HG02852 (cell line): Measurements from ENCODE around the gene PAQR3.
"Not testable (repeated sequence)": the region's sequence is repeated elsewhere in the genome, so short reads cannot be mapped to it uniquely, and the experiment has no call there.

ENCODE experiments used
- ATAC-seq: cut with Tn5 transposase; IDR thresholded peaks from one replicate; pipeline ENCODE4 v1.9.1; 2021; ENCODE audit warnings: mild to moderate bottlenecking, moderate library complexity; ENCODE audit not compliant: unreplicated experiment

PAQR3 gene

DNA sequence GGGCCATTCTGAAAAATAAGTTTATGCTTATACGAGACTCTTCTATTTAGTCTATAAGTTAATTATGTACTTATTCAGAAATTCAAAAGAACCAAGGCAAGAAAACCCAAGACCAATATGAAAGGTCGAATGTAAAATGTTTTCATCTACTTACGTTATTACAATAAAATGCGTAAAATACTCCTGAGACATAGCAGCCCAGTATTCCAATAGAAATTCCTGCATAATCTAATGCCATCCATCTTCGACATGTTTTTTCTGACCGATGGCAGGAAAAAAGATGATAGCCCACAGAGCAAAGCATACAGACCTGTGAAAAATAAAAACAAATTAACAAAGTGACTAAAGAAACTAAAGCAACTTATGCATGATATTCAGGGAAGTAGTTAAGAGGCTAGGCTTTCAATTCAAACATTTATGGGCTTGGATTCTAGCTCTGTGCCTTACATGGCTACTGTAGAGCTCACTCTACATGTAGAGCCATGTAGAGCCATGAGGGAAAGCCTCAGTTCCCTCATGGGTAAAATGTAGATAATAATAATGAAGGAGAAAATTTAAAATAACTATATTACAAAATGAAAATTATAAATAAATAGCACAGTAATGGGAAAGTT lies 9.1 kb downstream of the PAQR3 start:
- ATAC-seq = no peak

DNA sequence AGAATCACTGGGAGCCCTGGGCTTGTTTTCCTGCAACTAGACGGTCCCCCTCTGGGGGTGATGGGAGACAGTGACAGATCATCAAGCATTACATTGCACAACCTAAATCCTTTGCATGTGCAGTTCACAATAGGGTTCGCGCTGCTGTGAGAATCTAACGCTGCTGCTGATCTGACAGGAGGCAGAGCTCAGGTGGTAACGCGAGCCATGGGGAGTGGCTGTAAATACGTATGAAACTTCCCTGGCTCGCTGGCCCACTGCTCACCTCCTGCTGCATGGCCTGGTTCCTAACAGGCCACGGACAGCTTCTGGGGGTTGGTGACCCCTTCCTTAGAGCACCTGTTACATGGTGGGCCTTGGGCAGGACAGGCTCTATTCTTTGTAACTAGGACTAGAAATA lies 10.4 kb downstream of the PAQR3 start:
- no peak for ATAC-seq

DNA sequence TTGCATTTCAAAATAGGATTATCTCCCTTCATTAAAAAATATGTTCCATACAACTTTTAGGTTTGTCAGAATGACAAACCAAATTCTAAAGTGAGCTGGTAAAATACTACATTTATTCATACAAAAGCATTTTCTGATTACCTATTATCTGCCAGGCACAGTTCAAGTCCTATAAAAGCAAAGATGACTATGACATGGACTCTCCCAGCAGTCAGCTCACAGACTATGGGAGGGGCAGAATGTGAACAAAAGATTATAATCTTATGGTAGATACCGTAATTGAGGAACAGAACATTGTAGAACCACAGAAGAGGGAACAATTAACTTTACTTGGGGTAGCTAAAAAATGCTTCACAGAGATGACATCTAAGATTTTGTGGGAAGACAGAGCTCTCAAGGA lies 12.4 kb downstream of the PAQR3 start:
- ATAC-seq = no peak

DNA sequence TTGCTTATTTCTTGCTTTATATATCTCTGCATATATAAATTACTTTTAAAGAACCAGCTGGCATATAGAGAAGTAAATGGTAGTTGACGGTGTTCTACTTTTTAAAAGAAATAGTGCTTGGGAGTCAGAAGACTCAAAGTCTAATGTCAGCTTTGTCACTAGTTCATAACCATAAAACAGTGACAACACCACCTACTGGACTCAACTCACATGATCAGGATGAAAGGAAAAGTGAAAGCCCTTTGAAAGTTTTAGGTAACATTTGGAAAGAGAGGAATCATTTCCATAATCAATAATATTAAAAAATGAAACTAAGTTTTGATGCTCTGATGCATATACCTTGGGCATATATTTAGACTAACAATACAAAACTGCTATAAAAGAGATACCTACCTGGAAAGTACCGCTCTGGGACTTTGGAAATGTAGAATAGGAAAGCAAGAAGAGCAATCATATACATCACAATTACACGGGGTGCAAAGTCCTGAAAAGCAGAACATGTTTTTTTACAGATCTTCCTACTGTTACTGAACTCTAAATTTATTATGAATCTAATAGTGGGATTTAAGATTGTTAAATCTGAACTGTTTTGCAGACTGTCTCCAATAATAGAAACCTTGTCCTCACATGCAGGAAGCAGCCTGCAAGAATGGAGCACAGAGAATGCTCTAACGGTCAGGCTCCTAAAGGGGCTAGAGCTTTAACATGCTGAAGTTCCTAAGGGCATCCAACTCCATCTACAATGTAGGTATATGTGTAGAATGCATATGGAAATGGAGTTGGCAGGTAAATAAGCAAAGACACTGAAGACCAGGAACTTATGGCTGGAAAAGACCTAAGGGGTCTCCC lies 15.6 kb downstream of the PAQR3 start:
- no peak for ATAC-seq

DNA sequence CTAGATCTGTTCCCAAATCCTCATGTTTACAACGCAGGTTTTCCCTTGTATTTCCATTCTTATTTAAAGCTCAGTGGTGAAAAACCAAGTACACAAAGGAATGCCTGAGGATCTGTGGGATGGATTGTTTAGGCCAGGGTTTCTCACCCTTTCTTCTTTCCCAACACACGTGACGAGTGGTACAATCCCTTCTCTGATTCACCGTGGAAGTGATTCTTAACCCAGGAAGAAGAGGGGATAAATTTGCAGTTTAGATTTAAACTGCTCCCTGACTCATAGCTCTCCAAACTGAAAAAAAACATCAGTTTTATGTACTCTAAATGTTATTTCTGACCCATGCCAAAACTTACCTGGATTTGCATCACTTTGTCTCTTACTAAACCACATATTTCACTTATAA lies 17.0 kb downstream of the PAQR3 start:
- ATAC-seq = no peak

DNA sequence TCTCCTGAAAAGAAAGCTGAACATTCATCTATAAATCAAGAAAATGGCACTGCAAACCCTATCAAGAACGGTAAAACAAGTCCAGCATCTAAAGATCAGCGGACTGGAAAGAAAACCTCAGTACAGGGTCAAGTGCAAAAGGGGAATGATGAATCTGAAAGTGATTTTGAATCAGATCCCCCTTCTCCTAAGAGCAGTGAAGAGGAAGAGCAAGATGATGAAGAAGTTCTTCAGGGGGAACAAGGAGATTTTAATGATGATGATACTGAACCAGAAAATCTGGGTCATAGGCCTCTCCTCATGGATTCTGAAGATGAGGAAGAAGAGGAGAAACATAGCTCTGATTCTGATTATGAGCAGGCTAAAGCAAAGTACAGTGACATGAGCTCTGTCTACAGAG lies 28.6 kb downstream of the PAQR3 start:
- ATAC-seq = no peak

DNA sequence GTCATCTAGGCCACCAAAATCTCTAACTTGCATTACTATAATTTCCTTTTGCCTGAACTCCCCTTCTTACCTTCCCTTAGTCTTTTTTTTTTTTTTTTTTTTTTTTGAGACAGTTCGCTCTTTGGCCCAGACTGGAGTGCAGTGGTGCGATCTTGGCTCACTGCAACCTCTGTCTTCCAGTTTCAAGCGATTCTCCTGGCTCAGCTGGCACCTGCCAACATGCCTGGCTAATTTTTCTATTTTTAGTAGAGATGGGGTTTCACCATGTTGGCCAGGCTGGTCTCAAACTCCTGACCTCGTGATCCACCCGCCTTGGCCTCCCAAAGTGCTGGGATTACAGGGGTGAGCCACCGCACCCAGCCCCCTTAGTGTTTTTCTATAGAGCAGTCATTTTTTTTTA lies 30.3 kb downstream of the PAQR3 start:
- ATAC-seq = not testable (repeated sequence)

DNA sequence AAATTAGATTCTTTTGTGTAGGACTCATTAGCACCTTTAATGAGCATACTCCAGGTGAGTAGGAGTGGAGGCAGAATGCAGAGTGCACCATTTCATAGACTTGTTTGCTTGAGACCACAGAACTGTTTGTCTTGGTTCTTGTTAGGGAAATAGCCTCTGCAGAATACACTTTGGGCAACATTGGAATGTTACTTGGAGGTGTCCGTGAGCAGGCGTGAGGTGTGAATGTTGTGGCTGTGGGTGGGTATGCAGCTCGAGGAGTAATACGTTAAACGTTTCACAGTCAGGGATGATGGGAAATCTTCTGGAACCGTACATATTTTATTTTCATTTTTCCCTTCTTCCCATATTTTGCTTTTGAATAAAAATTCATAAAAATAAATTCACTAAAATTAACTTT lies 31.6 kb downstream of the PAQR3 start:
- ATAC-seq = no peak

DNA sequence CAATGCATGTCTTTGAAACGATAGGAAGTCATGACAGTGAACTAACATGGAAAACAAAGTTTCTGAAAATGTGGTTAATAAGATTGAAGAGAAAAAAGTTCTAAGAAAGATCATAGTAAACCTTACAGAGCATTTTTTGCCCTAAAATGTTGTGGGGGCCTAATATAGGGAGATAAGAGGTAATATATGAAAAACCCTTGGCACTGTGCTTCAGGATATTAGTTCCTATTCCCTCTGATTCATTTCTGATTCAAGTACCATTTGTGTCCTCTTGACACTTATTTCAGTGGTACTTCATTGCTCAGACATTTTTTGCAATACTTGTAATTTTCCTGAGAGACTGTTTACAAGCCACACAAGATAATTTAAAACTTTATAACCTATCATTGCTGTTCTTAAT lies 35.1 kb downstream of the PAQR3 start:
- no peak for ATAC-seq

DNA sequence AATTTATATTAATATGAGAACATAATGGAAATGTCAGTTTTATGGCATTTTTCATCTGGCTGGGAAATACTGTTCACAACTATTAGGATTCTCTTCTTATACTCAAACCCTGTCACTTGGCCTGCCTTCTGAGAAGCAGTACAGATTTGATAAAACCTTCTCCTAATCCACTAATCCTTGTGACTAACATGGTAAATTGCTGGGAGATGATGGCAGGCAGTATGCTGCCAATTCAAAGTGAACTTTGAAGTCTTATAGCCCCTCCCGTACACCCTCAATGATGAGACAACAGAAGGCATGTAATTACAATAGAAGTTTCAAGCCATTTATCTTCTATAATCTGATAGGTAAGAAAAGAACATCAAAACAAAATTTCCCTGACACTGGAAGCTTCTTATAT lies 36.9 kb downstream of the PAQR3 start:
- ATAC-seq = no peak

DNA sequence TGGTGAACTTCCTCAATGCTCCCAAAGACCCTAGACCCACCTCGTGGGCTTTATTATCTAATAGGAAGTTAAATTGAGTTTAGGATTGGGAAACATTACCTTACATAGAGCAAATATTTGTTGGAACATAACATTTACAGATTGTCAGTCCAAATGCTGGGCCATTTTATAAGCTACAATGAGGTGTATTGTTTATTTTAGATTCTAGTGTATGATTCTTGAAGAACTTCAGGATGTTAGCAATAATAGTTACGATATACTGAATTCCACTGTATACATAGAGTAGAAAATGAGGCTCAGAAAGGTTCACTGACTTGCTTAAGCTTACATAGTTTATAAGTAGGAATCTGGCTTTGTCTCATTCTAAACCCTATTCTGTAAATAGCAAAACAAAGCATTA lies 37.4 kb downstream of the PAQR3 start:
- ATAC-seq = no peak

DNA sequence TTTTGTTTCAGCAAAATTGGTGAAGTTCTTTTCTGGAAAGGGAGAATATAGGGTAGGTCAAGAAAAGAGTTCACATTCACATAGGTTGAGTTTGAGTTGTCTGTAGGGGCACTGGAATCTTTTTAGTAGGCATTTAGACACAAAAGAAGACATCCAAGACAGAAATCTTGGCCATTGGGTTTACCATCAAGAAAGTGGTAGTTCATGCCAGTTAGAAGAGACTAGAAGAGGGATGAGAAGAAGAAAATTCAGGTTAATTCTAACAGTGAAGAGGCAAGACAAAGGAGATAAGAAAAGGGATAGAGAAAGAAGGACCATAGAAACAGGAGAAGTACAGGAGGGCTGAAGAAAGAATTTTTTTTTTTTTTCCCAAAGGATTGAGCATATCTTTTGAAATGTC lies 39.9 kb downstream of the PAQR3 start:
- no peak for ATAC-seq

DNA sequence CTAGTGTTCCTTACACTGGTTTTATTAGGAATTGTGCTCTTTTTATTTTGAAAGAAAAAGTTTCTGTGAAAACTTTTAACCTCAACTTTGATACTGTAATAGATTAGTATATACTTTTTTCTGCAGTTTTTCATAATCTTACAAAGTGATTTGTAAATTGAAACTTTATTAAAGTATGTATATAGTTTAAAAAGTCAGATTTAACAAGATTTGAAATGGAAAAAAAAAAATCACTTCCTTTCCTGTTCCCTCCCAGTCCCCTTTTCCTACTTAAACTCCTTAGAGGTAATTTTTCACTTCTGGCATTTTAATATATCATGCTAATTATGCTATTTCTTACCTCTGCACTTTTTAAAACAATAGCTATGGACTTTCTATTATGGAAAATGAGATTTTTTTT lies 49.3 kb downstream of the PAQR3 start:
- no peak for ATAC-seq

DNA sequence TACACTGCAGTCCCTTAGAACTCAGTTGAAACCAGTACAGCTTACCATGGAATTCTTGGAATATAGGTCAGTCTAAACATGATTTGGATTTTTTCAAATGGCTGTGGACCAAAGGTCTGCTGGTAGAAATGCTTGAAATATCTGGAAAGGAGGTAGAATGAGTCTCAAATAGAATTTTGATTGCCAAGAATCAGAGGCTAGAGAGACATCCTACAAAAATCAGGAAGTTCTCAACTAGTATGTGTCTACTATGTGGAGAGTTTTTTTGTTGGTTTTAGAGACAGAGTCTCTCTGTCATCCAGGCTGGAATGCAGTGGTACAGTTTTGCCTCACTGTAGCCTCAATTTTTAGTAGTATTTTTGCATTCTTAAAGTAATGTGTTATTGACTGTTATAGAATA lies 53.6 kb downstream of the PAQR3 start:
- no peak for ATAC-seq

DNA sequence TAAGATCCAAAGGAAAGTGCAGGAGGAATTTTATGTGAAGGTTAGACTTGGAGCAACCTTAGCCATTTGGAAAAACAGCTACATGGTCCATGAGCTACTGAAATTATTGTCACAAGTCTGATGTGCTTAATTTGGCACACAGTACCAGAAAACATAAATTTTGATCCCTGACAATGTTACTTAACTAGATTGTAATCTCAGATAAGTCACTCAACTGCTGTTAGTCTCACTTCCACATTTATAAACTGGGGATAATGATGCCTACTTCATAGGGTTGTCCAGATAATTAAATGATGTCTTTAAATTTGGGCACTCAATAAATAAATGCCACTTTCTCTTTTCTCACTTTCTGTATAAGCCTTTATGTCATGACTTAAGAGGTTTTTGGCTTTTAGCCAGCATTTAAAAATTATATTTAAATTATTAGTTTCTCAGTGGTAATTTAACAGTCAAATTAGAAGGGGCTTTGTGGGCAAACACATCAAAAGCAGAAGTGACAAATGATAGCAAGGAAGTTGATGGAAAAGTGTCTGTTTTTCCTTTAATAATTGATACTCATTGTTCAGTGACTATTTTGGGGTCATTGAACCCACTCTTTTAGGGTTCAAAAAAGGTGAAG lies 58.3 kb downstream of the PAQR3 start:
- ATAC-seq = no peak

DNA sequence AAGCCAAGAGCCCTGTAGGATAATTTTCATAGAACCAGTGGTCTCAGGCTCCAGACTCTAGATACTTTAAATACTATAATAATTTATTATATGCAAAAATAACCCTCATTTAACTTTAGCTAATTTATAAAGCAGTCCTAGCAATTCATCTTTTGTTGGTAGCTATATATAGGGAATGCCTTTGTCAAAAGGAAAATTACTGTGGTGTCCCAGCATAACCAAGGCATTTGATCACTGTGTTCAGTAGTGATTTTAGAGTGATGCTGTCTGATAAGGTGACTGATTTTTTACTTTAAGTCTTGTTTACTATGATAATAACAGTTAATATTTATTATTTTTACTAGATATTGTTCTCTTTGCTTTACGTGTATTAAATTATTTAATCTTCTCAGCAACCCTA lies 61.2 kb downstream of the PAQR3 start:
- ATAC-seq = no peak

DNA sequence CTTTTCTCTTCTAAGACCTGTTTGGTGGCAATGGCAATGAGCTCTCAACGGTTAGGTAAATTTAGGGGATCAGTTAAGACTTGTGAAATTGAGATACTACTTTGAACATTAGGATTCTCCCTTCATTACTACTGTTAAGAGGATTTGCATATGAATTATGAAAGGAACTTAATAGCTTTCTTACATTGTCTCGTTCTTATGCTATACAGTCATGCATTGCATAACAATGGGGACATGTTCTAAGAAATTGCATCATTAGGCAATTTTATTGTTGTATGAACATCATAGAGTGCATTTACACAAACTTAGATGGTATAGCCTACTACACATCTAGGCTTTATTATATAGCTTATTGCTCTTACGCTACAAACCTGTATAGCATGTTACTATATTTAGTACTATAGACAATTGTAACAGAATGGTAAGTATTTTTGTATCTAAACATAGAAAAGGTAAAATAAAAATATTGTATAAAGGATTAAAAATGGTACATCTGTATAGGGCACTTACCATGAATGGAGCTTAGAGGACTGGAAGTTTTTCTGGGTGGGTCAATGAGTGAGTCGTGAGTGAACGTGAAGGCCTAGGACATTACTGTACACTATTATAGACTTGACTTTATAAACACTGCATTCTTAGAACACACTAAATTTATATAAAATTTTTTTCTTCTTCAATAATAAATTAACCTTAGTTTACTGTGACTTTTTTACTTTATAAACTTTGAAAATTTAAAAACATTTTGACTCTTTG lies 62.5 kb downstream of the PAQR3 start:
- no peak for ATAC-seq

DNA sequence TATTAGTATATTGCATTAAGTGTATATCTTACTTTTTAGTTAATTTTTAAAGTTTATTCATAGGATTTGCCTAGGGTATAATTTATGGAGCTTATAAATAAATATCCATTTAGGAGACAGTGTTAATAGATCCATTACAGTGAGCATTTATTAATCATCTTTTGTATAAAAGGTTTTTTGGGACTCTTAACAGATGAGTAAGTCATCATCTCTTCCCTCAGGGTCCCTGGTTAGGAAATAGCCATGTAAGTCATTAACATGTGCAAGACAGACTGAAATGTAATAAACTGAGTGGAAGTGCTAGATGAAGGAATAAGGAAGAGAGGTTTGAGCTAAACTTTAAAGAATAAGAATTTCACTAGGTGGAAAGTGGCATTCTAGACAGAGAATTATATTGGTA lies 69.2 kb downstream of the PAQR3 start:
- ATAC-seq = no peak

DNA sequence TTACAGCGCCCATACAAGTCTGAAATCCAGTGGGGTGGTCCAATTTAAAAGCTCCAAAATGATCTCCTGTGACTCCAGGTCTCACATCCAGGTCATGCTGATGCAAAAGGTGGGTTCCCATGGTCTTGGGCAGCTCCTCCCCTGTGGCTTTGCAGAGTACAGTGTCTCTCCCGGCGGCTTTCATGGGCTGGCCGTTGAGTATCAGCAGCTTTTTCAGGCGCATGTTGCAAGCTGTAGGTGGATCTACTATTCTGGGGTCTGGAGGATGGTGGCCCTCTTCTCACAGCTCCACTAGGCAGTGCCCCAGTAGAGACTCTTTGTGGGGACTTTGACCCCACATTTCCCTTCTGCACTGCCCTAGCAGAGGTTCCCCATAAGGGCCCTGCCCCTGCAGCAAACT lies 70.5 kb downstream of the PAQR3 start:
- ATAC-seq = not testable (repeated sequence)

DNA sequence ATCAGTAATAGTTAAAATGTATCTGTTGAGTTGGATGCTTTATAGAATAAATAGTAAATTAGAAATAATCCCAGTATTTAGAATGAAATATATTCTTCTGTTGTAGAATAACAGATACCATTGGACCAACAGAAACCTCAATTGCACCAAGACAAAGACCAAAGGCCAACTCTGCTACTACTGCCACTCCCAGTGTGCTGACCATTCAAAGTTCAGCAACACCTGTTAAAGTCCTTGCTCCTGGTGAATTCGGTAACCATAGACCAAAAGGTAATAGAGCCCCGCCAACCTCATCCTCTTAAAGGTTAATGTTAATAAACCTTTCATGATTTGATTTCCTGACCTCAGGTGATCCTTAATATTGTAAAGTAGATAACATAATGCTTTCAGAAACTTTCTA lies 73.8 kb downstream of the PAQR3 start:
- no peak for ATAC-seq

DNA sequence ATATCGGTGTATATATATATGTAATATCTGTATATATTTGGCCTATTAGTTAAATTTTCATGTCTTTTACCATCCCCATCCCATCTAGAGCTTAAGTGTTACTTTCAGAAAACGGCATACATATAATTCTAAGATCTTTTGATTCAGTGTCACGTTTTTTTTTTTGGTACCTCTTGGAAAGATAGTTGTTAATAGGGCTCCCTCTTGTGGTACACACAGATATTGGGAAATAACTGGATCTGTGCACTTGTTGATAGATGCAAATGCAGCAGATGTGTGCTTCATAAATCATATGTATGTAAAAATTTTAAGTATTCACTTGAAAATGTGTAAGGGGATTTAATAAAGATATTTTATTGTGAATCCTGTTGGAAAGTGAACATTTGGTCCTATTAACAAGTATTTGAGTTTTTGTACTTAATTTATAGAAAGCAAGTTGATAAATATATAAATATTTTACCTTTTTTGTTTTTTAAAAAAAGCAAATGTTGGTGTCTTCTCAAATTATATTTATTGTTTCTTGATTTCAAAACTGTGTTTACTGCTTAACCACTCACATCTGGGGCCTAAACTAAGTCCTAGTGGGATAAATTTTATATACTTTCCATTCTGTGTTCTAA lies 74.7 kb downstream of the PAQR3 start:
- ATAC-seq = no peak
